ENCODE results near the gene PTPRK. TPM values are rescaled to one million over a fixed set of nuclear protein-coding genes. Genes with fewer than 3 reads are reported as not detected.

The PTPRK gene
- total RNA-seq, 1 donor from 2014 or later: 13.0 TPM

DNA sequence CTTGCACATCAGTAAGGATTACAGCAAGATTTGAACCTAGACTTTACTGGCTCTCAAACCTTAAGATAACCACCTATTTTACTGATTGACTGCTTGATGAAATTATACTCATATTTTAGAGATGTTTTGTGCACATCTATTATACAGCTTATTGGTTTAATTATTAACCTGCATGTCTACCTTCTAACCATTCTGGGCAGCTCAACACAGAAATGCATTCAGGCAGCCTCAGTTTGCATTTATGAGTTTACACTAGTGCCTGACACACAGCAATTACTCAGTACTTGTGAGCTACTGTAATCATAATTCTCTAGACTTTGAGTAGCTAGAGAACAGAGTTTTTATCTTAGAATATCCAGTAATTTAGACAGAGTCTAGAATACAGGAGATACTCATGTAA lies 345.7 kb downstream of the PTPRK start:
- no peak for ATAC-seq

DNA sequence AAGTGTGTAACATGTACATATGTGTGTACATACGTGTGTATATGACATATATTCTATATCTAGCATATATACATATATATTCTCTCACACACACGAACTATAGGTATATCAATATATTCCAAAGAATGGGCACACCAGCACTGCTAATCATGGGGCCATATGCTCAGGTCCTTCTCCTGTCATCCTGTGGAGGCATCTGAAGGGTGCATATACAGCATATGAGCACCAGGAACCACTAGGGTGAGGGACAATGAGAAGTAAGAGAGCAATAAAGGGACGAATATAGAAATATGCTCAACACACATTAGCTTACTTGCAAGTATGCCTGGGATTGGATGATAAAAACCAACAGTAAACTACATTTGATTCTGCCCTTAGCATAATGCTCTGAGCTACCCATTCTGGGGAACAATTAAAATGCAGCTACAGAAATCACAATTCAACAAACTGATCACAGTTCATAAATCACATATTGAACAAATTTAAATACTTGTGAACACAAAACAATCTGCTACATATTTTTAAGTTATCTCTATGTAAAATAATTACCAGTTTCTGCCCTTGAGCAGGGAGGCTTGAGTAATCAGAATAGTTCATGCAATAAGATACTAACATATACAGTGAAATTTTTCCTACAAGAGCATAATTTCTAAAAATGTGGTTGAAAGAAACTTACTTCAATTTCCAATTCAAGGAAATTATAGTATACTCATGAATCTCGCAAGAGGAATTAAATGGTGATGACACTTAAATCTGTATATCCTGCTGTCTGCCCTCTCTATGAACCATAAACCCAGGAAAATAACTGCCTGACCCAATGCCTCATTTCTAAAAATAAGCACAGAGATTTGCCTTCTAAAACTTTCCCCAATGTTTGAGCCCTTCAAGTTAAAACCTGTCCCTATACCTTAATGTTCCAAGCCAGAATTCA lies 347.4 kb downstream of the PTPRK start:
- peak; percentile 72 for ATAC-seq

DNA sequence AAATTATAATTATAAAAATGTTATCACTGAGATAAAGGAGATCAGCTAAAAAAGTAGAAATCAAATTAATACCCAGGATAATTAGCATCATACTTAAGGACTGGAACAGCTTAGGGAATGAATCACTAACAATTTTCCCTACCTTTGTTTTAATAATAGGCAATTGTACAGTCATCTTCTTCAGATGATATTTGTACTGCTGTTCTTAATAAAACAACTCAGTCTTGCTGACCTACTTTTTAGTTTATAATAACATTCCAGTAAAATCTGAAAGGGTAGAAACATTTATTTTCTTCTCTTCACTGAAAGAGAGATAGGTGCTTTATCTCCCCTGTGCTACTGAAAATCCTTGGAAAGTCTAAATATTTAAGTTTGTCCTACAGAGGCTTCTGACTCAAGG lies 348.3 kb downstream of the PTPRK start:
- no peak for ATAC-seq

DNA sequence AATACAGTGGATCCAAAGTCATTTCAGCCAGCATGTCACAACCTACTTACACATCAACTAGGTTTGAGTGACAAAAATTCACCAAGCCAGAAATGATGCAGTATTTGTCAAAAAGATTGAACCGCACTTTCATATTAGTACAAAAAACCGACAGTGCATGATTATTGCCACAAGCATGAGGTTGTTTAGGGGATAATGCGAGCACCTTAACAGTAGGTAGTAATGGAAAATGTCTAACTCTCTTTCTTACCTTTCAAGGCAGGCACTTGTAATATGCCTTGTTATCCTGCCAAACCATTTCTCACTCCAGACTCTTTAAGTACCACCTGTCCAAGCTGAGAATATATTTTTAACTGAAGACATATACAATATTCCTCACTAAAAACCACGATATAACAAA lies 349.2 kb downstream of the PTPRK start:
- ATAC-seq: no peak

DNA sequence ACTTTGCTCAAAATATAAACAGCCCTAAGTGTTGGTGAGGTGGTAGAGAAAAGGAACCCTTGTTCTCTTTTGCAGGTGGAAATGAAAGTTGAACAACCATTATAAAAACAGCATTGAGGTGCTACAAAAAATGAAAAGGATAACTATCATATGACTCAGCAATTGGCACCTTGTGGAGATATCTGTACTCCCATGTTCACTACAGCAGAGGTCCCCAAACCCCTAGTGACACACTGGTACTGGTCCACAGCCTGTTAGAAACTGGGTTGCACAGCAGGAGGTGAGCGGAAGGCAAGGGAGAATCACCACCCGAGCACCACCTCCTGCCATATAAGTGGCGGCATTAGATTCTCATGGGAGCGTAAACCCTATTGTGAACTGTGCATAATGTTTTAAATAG lies 352.2 kb downstream of the PTPRK start:
- ATAC-seq: no peak

DNA sequence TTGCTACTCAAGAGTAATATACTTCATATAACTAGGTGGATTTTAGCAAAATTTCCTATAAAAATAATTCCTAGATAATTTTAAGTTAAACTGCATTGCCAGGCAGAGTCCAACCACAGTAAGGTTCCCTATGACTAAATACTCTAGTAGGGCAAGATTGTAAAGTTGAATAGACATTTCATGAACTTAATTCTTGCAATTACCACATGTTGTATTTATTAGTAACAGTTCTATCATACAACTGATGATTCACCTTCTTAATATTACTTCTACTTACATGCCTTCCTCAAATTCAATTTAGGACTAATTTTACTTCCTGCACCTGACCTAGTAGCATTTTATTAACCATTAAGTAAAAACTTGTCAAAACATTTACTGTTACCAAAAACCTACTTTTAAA lies 352.8 kb downstream of the PTPRK start:
- peak; percentile 61 for ATAC-seq

DNA sequence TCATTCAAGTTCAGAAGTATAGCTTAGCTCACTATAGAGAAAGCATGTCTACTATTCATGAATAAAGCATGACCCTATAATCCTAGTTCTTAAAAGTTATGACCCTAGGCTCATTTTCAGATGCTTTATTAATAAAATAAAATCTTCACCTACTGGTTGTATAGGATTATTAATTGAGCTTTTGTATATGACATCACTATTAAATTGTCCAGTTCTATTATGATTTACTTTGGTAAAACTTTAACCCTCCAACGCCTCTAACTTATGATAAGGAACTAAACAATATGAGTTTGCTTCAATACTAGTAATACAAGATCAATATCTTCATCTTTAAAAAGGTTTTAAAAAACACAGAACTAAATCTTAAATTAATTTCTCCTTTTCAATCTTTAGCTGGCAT lies 356.1 kb downstream of the PTPRK start:
- ATAC-seq: no peak

DNA sequence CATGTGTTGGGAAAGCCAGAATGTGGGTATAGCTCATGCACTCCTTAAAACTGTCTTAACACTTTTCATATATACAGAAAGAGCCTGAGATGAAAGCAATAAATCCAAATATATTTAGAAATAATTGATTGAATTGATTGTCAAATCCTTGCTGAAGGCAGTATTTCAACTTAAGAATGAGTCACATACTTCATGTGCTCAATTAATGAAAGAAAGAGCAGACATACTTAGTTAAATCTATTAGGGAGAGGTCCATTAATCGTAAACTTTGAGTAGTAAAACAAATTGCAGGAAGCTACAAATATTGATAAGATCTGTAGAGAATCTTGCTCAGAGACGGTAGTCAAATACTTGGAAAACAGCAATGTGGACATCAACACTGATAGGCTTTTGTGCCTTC lies 358.0 kb downstream of the PTPRK start:
- no peak for ATAC-seq

DNA sequence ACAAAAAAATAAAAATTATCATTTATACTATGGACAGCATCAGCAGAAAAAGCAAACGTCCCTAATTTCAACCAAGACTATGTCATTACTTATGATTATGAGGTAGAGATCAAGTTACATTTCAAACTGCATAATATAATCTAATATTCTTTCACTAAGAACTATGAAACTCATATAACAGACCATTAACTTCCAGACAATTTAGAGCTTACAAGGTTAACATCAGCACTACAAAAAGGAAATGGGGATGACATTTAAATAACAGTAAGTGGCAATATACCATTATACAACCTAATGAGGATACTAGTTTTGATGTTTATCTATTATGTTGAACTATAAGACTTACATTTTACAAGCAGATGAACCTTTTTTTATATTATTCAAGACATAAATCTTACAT lies 358.6 kb downstream of the PTPRK start:
- no peak for ATAC-seq

DNA sequence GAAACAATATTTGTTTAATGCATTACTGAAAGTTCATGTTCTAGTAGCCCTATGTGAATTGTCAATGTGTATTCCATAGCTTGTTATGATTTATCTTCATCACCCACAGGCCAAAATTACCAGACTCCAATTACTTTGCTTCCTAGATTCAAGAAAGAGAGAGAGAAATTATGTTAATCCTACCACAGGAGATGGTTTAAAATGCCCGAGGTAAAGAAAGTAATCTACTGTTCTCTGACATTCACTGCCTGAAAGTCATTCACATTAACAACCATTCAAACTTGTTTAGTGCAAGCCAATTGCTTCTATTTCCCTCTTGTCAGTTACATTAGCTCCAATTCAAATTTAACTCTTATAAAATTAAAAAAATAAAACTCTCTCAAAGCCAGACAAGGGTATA lies 359.1 kb downstream of the PTPRK start:
- no peak for ATAC-seq

DNA sequence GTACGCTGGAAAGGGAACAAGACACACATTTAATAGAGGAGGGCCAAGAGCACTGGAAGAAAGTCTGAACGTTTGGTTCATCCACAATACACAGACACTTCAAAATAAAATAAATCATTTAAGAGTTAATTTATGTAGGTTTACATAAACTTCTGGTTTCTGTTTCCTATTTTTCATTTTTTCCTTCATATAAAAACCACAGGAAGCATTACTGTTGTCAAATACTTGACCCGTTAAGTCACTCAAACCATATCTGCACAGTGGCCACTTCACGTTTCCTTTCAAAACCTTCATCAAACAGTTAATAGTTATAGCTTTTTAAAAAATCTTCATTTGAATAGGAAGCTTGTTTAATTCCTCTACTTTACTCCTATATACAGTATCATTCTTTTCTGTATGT lies 361.9 kb downstream of the PTPRK start:
- ATAC-seq: no peak

DNA sequence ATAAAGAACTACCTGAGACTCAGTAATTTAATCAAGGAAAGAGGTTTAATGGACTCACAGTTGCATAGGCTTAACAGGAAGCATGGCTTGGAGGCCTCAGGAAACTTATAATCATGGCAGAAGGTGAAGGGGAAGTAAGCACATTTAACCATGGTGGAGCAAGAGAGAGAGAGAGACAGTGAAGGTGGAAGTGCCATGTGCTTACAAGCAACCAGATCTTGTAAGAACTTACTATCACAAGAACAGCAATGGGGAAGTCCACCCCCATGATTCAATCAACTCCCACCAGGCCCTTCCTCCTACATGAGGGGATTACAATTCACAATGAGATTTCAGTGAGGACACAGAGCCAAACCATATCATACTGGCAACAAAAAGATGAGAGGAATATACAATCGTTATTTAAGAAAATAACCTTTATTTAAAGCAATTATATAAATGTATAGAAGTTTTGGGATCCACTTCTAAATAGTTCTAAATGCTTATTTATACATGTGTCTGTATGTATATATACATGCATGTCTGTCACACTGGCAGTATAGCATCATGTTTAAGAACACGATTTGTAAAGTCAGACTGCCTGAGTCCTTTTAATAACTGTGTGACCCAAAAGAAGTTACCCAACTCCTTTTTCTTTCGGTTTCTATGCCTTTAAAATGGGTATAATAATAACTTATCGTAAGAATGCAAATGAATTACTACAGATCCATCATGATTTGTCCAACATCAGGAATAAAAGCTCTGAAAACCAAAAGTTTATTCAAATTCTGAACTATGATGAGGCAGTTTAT lies 363.9 kb downstream of the PTPRK start:
- no peak for ATAC-seq

DNA sequence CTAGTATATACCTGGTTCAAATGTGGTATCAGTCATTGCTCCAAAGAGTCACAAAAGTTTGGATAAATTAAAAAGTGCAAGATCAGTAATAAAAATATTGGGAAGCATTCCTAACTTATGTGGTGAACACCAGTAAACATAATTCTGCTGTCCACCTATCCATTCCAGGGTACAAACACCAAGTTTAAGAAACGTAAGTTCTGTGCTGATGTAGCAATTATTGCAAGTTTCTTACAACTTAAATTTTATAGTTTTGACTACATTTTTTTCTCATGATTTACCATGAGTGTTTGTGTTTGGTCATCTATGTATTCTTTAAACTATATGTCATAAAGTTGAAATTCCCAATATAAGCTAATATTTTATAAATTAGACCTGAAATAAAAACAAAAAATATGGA lies 364.6 kb downstream of the PTPRK start:
- ATAC-seq: no peak

DNA sequence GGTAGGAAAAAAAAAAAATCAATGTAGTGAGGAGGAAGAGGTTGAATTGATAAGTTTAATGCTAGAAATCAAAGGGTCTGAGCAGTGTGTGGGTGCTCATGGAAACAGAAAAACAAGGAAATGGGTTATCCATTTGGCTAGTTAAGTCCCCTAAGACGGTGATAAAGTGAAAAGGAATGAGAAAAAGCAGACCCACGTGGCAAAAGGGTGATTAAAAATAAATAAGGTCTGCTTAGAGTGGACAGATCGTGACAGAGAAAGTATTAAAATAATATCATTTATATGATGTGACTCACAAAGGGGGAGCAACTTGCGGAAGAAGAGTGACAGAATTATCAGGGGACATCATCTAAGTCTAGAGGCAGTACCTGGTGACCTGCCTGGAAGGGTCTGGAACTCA lies 367.8 kb downstream of the PTPRK start:
- no peak for ATAC-seq

DNA sequence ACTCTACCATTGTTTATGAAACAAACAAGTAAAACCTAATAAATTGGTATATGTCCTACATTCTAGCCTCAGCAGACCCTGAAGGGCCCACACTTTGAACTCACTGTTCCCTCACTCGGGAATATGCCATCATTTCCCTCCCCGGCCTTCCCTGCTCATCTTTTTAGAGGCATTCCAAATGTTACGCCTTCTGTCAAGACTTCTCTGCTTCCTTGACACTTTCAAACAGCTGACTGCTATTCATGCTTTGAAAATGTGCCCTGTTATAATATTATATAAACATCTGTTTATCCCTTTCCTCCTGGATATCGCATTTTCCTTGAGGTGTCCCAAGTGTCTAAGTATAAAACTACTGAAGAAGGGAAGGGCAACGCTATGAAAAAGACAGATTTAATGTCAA lies 370.0 kb downstream of the PTPRK start:
- no peak for ATAC-seq

DNA sequence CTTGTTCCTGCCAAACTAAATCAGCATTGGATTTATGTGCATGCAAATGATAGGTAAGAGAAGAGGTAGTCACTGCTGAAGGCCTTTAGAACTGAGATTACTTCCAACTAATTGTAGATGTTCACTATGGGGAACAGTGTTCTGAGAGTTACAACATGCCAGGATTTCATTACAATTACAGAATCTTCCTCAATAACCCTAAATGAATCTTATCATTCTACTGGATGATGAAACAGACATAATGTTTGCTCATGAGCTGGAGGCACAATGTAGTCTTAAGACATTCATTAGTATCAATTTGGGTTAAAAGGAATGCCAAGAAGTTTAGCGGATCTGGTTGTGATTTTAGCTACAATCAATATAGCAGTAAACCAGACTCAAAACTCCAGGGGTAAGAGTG lies 370.6 kb downstream of the PTPRK start:
- ATAC-seq: no peak

DNA sequence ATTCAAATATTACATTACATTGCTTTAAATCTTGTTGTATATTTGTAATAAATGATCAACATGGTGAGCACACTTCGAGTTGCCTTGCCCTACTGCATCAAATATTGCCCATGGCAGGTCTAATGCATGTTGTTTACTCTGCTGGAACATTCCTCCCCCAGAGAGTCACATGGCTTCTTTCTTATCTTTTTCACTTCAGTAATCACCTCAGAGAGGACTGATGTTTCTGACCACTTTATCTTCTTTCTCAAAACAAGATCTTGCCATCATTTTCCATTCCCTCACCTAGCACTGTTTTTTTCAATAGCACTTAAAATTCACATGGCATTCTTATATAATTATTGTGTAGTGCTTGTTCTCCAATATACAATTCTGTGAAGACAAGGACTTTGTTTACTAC lies 376.1 kb downstream of the PTPRK start:
- no peak for ATAC-seq

DNA sequence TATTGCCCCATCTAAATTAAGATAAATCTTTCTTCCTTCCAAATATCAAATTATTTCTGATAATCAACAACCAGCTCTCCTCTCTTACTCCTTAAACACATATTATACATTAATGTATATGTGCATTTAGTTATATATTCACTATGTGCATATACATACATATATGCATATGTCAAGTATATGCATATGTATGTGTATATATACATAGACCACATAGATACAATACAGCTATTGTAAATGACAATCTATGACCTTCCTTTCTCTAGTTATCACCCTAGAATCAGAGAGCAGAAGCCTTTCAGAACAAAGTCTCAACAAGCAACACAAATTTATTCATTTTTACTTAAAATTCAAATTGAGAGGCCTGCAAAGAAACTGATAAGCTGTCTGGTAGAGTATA lies 378.5 kb downstream of the PTPRK start:
- ATAC-seq: no peak

DNA sequence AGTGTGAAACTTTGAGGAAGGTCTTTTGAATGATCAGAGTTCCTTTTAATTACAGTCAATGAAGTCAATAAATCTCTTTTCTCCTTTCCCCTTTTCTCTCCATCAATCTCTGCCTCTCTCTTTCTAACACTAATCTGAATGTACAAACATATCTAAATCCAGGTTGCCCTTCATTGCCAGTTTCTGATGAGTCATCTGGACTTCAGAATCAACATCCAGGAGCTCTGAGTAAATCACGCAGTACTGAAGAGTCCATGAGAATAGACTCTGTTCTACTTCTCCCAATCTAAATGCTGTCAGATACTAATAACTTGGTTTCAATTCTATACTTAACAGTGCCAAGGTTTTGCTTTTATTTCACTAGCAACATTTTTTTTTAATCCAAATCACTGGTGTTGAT lies 380.9 kb downstream of the PTPRK start:
- peak; percentile 65 for ATAC-seq

DNA sequence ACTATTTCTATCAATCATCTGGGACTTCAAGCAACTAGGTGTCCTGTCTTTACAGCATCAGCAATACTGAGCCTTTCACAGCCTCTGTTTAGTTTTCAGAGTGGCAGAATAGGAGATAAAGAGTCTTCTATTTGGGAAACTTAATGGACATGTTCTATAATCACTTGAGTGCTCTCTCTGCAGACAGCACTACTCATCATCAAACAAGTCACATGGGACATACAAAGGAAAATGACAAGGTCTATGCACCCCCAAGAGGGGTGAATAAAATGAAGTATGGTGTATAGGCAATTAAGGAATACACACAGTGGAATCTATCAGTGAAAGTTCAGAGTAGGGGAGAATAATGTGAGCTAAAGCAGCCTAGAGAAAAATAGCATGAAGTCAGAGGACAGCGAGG lies 381.7 kb downstream of the PTPRK start:
- no peak for ATAC-seq

DNA sequence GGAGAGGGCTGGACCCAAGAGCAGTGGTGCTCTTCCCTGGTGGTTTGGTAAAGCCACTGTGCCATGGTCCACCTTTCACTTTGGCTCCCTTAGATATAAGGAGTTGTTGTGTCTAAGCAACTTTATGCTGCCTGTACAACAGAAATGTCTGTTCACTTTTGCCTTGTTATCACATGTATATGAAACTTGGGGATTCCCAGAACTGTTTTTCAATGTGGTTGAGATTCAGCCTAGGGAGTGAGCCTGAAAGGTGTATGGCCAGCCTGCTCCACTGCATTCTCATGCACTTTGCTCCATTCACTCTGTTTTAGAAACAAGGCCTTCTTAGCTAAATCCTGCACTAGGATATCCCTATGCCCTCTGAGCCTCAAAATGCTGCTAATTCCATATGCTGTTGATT lies 385.1 kb downstream of the PTPRK start:
- no peak for ATAC-seq

DNA sequence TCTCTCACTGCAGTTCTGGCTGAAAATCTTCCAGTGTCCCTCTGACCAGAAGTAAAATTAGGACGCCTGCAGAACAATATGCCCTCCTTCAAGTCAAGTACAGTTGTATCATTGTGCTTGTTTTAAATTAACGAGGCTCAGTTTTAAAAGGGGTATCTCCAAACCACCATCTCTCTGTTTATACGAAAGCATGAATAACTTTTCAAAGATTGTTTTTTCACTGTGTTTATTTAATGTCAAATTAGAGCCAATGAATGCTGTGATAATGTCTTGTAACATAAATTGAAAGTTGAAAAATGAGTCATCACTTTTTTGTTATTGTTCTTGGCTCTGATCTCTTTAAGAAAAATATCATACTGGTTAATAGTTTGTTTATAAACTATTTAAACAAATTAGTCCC lies 388.8 kb downstream of the PTPRK start:
- no peak for ATAC-seq

DNA sequence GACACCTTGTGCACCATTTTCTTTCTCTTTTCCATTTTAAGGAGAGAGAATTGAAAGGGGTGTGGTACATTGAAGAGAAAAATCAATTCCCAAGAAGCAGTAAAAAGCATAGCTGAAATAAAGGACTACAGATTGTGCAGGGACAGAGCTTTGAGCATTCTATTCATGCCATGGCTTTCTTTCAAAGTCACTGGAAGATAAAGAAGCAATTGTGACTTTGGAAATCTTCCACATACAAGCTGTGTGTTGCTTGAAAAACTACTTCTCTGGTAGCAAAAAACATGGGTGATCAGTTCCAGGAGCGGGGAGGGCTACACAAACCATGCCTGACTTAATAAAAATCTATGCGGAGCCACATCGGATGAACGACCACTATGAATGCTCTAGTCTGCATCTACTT lies 389.4 kb downstream of the PTPRK start:
- ATAC-seq: no peak

DNA sequence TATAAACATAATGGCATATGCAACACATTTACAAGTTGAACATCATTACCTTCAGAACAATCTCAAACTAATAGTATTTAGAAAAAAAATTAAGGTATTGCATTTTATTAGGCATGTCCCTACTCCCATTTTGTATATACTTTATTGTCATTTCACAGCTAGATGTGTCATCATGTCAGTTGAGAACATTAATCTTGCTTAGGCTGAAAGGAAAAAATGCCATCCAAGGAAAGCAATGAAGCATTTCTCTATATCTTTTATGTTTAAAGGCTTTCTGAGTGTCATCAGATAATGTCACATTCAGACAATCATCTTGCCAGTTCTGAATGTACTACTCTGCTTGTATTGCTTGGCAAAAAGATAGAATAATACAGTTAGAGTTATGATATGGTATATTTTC lies 390.7 kb downstream of the PTPRK start:
- ATAC-seq: no peak
